Anterior cingulate cortex (tissue), 58 donors: Measurements from ENCODE around the gene KLRB1.
"Not testable (repeated sequence)": the region's sequence is repeated elsewhere in the genome, so short reads cannot be mapped to it uniquely, and the experiment has no call there.

Source experiments
- DNase-seq, 58 donors: peaks; one replicate each; lab custom pipeline; 2025; lab: John Stamatoyannopoulos, UW

KLRB1 gene

GRCh38 chr12:9562841-9563453 is 44.8 kb downstream of the KLRB1 start:
- not testable (repeated sequence) for DNase-seq

- DNase-seq, result not testable (repeated sequence)
Measured at GRCh38 chr12:9545489-9545888, 62.2 kb downstream of the KLRB1 start.
